IMR-90 (cell line): ENCODE measurements around the gene TPPP3. TPM values are rescaled to one million over a fixed set of nuclear protein-coding genes. Genes with fewer than 3 reads are reported as not detected.

Experiments used
- ATAC-seq: fragments of 200-7000 bp; cut with Tn5 transposase; 2 replicates; pipeline ENCODE4 v1.9.1; 2020; ENCODE audit warnings: low read depth, mild to moderate bottlenecking, moderate library complexity
- BruUV-seq: library from RNA; stranded (reverse); fragments of 400-500 nt; replicated peaks from 2 replicates; lab custom pipeline; 2021; lab: Mats Ljungman, UMichigan
- CTCF ChIA-PET: fragments of 300-600 bp; formaldehyde crosslinking; extraction: SDS; loops from one replicate; lab custom pipeline; 2021; ENCODE audit warnings: antibody characterized with exemption; lab: Yijun Ruan, JAX
- POLR2A ChIA-PET: fragments of 300-600 bp; sonication (Branson Sonifier 250); formaldehyde crosslinking; loops from one replicate; lab custom pipeline; 2022; ENCODE audit warnings: antibody characterized with exemption; ENCODE audit not compliant: unreplicated experiment; lab: Charles Lee
- DNase-seq: peaks from one replicate; pipeline ENCODE4 v3.0.0; 2013
- H2AFZ ChIP-seq: replicated peaks from 2 replicates; pipeline ENCODE3; 2013; ENCODE audit warnings: low read length, mild to moderate bottlenecking; ENCODE audit not compliant: poor library complexity
- H2AK5ac ChIP-seq: 2 replicates; pipeline ENCODE4 v1.6.1; 2013; ENCODE audit warnings: low read depth, low read length, inconsistent platforms
- H2AK9ac ChIP-seq: replicated peaks from 2 replicates; pipeline ENCODE3; 2013; ENCODE audit warnings: mild to moderate bottlenecking, low read depth, low read length, moderate library complexity; ENCODE audit not compliant: poor library complexity
- H2BK120ac ChIP-seq: 2 replicates; pipeline ENCODE4 v1.6.1; 2013; ENCODE audit warnings: low read depth, low read length, inconsistent platforms
- H2BK15ac ChIP-seq: 3 replicates; pipeline ENCODE4 v1.6.1; 2013; ENCODE audit warnings: low read depth, low read length, inconsistent platforms
- H2BK20ac ChIP-seq: 2 replicates; pipeline ENCODE4 v1.6.1; 2013; ENCODE audit warnings: low read depth, mild to moderate bottlenecking, inconsistent platforms, low read length, moderate library complexity
- H2BK5ac ChIP-seq: 2 replicates; pipeline ENCODE4 v1.6.1; 2013; ENCODE audit warnings: mild to moderate bottlenecking, low read depth, low read length, inconsistent platforms; ENCODE audit not compliant: poor library complexity, severe bottlenecking
- H3K14ac ChIP-seq: replicated peaks from 2 replicates; pipeline ENCODE4 v1.6.1; 2013; ENCODE audit warnings: low read depth, low read length, inconsistent platforms
- H3K18ac ChIP-seq: 2 replicates; pipeline ENCODE4 v1.6.1; 2013; ENCODE audit warnings: low read depth, low read length, control low read depth
- H3K23ac ChIP-seq: 2 replicates; pipeline ENCODE4 v1.6.1; 2013; ENCODE audit warnings: low read depth, low read length, inconsistent platforms
- H3K27ac ChIP-seq: 2 replicates; pipeline ENCODE4 v1.5.1; 2013; ENCODE audit warnings: mild to moderate bottlenecking, control low read depth, low read length; ENCODE audit not compliant: insufficient read depth
- H3K27me3 ChIP-seq: 2 replicates; pipeline ENCODE4 v1.6.1; 2013; ENCODE audit warnings: low read length; ENCODE audit not compliant: control insufficient read depth, insufficient read depth
- H3K36me3 ChIP-seq: 2 replicates; pipeline ENCODE4 v1.6.1; 2013; ENCODE audit warnings: low read length, mixed read lengths; ENCODE audit not compliant: control insufficient read depth, insufficient read depth
- H3K4ac ChIP-seq: 2 replicates; pipeline ENCODE4 v1.6.1; 2013; ENCODE audit warnings: low read depth, low read length, inconsistent platforms
- H3K4me1 ChIP-seq: 2 replicates; pipeline ENCODE4 v1.6.1; 2013; ENCODE audit warnings: low read length, mixed read lengths; ENCODE audit not compliant: control insufficient read depth, insufficient read depth
- H3K4me2 ChIP-seq: 2 replicates; pipeline ENCODE4 v1.6.1; 2013; ENCODE audit warnings: low read depth, mild to moderate bottlenecking, control low read depth, low read length, moderate library complexity
- H3K4me3 ChIP-seq: 2 replicates; pipeline ENCODE4 v1.5.1; 2013; ENCODE audit warnings: low read depth, mild to moderate bottlenecking, control low read depth, low read length, moderate library complexity; ENCODE audit not compliant: insufficient read depth
- H3K56ac ChIP-seq: 2 replicates; pipeline ENCODE4 v1.6.1; 2013; ENCODE audit warnings: low read length, inconsistent platforms; ENCODE audit not compliant: insufficient read depth; ENCODE audit errors: extremely low read depth
- H3K79me1 ChIP-seq, 2 experiments: 2 replicates each; pipeline ENCODE4 v1.6.1; 2013; ENCODE audit warnings: low read length in 2 of 2, inconsistent platforms in 1 of 2, low read depth in 1 of 2
- H3K9ac ChIP-seq: 2 replicates; pipeline ENCODE4 v1.6.1; 2013; ENCODE audit warnings: low read depth, low read length, control low read depth
- H3K9me1 ChIP-seq: 2 replicates; pipeline ENCODE4 v1.6.1; 2013; ENCODE audit warnings: low read length, inconsistent platforms; ENCODE audit not compliant: insufficient read depth
- H3K9me3 ChIP-seq: 2 replicates; pipeline ENCODE4 v1.6.1; 2013; ENCODE audit warnings: low read length; ENCODE audit not compliant: control insufficient read depth, insufficient read depth
- H4K20me1 ChIP-seq: 2 replicates; pipeline ENCODE4 v1.6.1; 2013; ENCODE audit warnings: low read length, inconsistent platforms; ENCODE audit not compliant: insufficient read depth
- H4K5ac ChIP-seq: 2 replicates; pipeline ENCODE4 v1.6.1; 2013; ENCODE audit warnings: mild to moderate bottlenecking, low read depth, low read length, control low read depth
- H4K8ac ChIP-seq, 2 experiments: 2 replicates each; pipeline ENCODE4 v1.6.1; 2013; ENCODE audit warnings: low read depth in 2 of 2, low read length in 2 of 2, control low read depth in 1 of 2, inconsistent platforms in 1 of 2
- H4K91ac ChIP-seq: 2 replicates; pipeline ENCODE4 v1.6.1; 2013; ENCODE audit warnings: low read depth, low read length, inconsistent platforms; ENCODE audit not compliant: insufficient read depth
- BHLHE40 ChIP-seq: fragments of 150-350 bp; IDR thresholded peaks from 2 replicates; pipeline ENCODE4 v1.6.1; 2016; ENCODE audit warnings: mild to moderate bottlenecking, low read depth, low read length
- CEBPB ChIP-seq: IDR thresholded peaks from 2 replicates; pipeline ENCODE4 v1.6.1; 2012; ENCODE audit warnings: low read depth, low read length, improper control_type of control experiment
- CHD1 ChIP-seq: IDR thresholded peaks from 2 replicates; pipeline ENCODE4 v1.6.1; 2012; ENCODE audit warnings: low read depth, low read length, improper control_type of control experiment
- CTCF ChIP-seq: conservative IDR thresholded peaks from 2 replicates; pipeline ENCODE4 v1.5.1; 2012; ENCODE audit warnings: mild to moderate bottlenecking, low read depth, low read length, improper control_type of control experiment
- ELK1 ChIP-seq: fragments of 150-350 bp; IDR thresholded peaks from 2 replicates; pipeline ENCODE4 v1.6.1; 2016; ENCODE audit warnings: low read depth, mild to moderate bottlenecking, low read length, moderate library complexity, borderline replicate concordance
- FOS ChIP-seq: fragments of 150-350 bp; IDR thresholded peaks from 2 replicates; pipeline ENCODE4 v1.6.1; 2016; ENCODE audit warnings: low read depth, low read length
- MAFK ChIP-seq: IDR thresholded peaks from 2 replicates; pipeline ENCODE4 v1.6.1; 2012; ENCODE audit warnings: low read depth, low read length, improper control_type of control experiment
- MAZ ChIP-seq: IDR thresholded peaks from 2 replicates; pipeline ENCODE4 v1.6.1; 2012; ENCODE audit warnings: low read depth, mild to moderate bottlenecking, low read length, improper control_type of control experiment, moderate library complexity, borderline replicate concordance
- MXI1 ChIP-seq: IDR thresholded peaks from 2 replicates; pipeline ENCODE4 v1.6.1; 2012; ENCODE audit warnings: low read depth, mild to moderate bottlenecking, low read length, moderate library complexity, borderline replicate concordance
- NFE2L2 ChIP-seq: fragments of 150-350 bp; IDR thresholded peaks from 2 replicates; pipeline ENCODE4 v1.6.1; 2016; ENCODE audit warnings: low read depth, mild to moderate bottlenecking, low read length
- POLR2A ChIP-seq: IDR thresholded peaks from 2 replicates; pipeline ENCODE4 v1.6.1; 2012; ENCODE audit warnings: mild to moderate bottlenecking, low read depth, low read length
- RAD21 ChIP-seq: IDR thresholded peaks from 2 replicates; pipeline ENCODE4 v1.6.1; 2012; ENCODE audit warnings: low read length, improper control_type of control experiment
- RCOR1 ChIP-seq: IDR thresholded peaks from 2 replicates; pipeline ENCODE4 v1.6.1; 2012; ENCODE audit warnings: mild to moderate bottlenecking, low read length, improper control_type of control experiment; ENCODE audit not compliant: insufficient replicate concordance
- RFX5 ChIP-seq: IDR thresholded peaks from 2 replicates; pipeline ENCODE4 v1.8.0; 2012; ENCODE audit warnings: low read depth, mild to moderate bottlenecking, low read length, moderate library complexity
- SMC3 ChIP-seq: fragments of 150-350 bp; IDR thresholded peaks from 2 replicates; pipeline ENCODE4 v1.6.1; 2016; ENCODE audit warnings: low read depth, mild to moderate bottlenecking, antibody characterized with exemption, low read length, moderate library complexity
- USF2 ChIP-seq: fragments of 150-350 bp; IDR thresholded peaks from 2 replicates; pipeline ENCODE4 v1.6.1; 2017; ENCODE audit warnings: mild to moderate bottlenecking, antibody characterized with exemption, low read length, low read depth
- WGBS, 2 experiments: methylation state at CpG; one replicate each; pipeline versions ENCODE4 v1.1.5 to v1.1.7; 2013; ENCODE audit warnings: missing lambda C conversion rate in 2 of 2; ENCODE audit not compliant: insufficient read length in 1 of 2; ENCODE audit errors: extremely low coverage in 2 of 2; 5-methylcytosine and 5-hydroxymethylcytosine counted together
- dilution Hi-C: fragments of 300-500 bp; cut with HindIII; formaldehyde crosslinking; loops from one replicate; pipeline ENCODE4 v1.14.3; 2018; ENCODE audit warnings: low sequenced_read_pairs; ENCODE audit not compliant: unreplicated experiment
- in situ Hi-C: fragments of 300-500 bp; cut with MboI; formaldehyde crosslinking; loops from 3 replicates; pipeline ENCODE4 v1.14.3; 2019; ENCODE audit warnings: low sequenced_read_pairs, inconsistent platforms, mixed read lengths
- intact Hi-C: fragments of 100-400 bp; cut with micrococcal nuclease; formaldehyde crosslinking; loops from 2 replicates; pipeline ENCODE4 v1.10.0; 2022
- polyA plus RNA-seq, 3 experiments: library from polyadenylated mRNA; depleted of rRNA; stranded (reverse); fragments of >200 nt; gene quantifications; 2 replicates each; pipeline ENCODE4 v1.2.3, GENCODE V29; 2012; ENCODE audit warnings: low replicate concordance in 1 of 3
- total RNA-seq: library from RNA; depleted of rRNA; stranded (reverse); fragments of >200 nt; gene quantifications from 2 replicates; pipeline ENCODE4 v1.2.3, GENCODE V29; 2012

The TPPP3 gene
- total and polyA plus RNA-seq, 2 of the 4 experiments (the other 2 are of a cell fraction): 0.54 to 2.4 TPM

- no peak overlapping the region for H3K56ac ChIP-seq
- H3K18ac ChIP-seq: no peak overlapping the region
- H3K9me1 ChIP-seq: peaks cover 5% of the 10 kb centered on the region; the same call in 1 of the 2 replicates
- no peak overlapping the region for H3K4me3 ChIP-seq
- H2BK20ac ChIP-seq: no peak overlapping the region
- POLR2A ChIA-PET: no interaction called here
- CTCF ChIA-PET: no interaction called here
- WGBS, 2 experiments: no CpG with 5 or more reads among the region's 4 CpGs
- no peak overlapping the region for H2BK5ac ChIP-seq
- DNase-seq: no peak
- H2BK15ac ChIP-seq: no peak overlapping the region
- peaks cover 0 to 8% of the 10 kb centered on the region in 2 experiments; a peak in 1 of 4 replicates for H3K79me1 ChIP-seq
- intact Hi-C loops: no loop called here
- no peak overlapping the region for H4K5ac ChIP-seq
- H3K23ac ChIP-seq: no peak overlapping the region
- no peak overlapping the region for H3K4ac ChIP-seq
- no peak overlapping the region for H2BK120ac ChIP-seq
- H3K27ac ChIP-seq: no peak overlapping the region
- H3K4me2 ChIP-seq: no peak overlapping the region
- no peak overlapping the region for H4K91ac ChIP-seq
- H2AFZ ChIP-seq: no peak overlapping the region
- H4K8ac ChIP-seq: no peak overlapping the region
- H3K9ac ChIP-seq: no peak overlapping the region
- H3K9me3 ChIP-seq: no peaks in the 10 kb centered on the region
- no peak for ATAC-seq
- H4K20me1 ChIP-seq: peaks cover 16% of the 10 kb centered on the region
- H3K4me1 ChIP-seq: peaks cover 6% of the 10 kb centered on the region; the same call in 1 of the 2 replicates
- peak overlapping the region; percentile 76 for H2AK9ac ChIP-seq
- peaks cover 35% of the 10 kb centered on the region for H3K36me3 ChIP-seq
- no peaks in the 10 kb centered on the region for H3K27me3 ChIP-seq
- no peak for TF ChIP-seq RCOR1
- TF ChIP-seq CEBPB: no peak
- no peak for TF ChIP-seq SMC3
- TF ChIP-seq MAFK: no peak
- TF ChIP-seq ELK1: no peak
- no peak for TF ChIP-seq BHLHE40
- no peak for TF ChIP-seq FOS
- no peak for TF ChIP-seq CTCF
- no peak for TF ChIP-seq USF2
- no peak for TF ChIP-seq RFX5
- TF ChIP-seq CHD1: no peak
- TF ChIP-seq MAZ: no peak
- no peak for TF ChIP-seq MXI1
- TF ChIP-seq POLR2A: no peak
- no peak for TF ChIP-seq NFE2L2
- no peak for TF ChIP-seq RAD21
- no peak overlapping the region for H3K14ac ChIP-seq
- in situ Hi-C loops: no loop called here
- dilution Hi-C loops: no loop called here
- no peak overlapping the region for H2AK5ac ChIP-seq
- BruUV-seq: no TSS peak
Observed at GRCh38 chr16:67437513-67437912, 44.2 kb upstream of the TPPP3 start.
